Measurements from ENCODE around the gene SQSTM1. TPM values are rescaled to one million over a fixed set of nuclear protein-coding genes. Genes with fewer than 3 reads are reported as not detected.

Gene SQSTM1
- total RNA-seq, 1 experiment from 2014 or later: 184 TPM

GRCh38 chr5:179798771-179799643, 21.7 kb upstream of the SQSTM1 start:
- H3K27me3 ChIP-seq (ENCODE audit: control insufficient read depth, insufficient read depth, low read length): no peaks in the 10 kb centered on the region
- no peak for DNase-seq
- H3K4me3 ChIP-seq (ENCODE audit: insufficient read depth, low read depth, low read length): no peak overlapping the region
- peaks cover 16% of the 10 kb centered on the region for H3K36me3 ChIP-seq (replicated peaks; ENCODE audit: control insufficient read depth, insufficient read depth, low read length)

DNA sequence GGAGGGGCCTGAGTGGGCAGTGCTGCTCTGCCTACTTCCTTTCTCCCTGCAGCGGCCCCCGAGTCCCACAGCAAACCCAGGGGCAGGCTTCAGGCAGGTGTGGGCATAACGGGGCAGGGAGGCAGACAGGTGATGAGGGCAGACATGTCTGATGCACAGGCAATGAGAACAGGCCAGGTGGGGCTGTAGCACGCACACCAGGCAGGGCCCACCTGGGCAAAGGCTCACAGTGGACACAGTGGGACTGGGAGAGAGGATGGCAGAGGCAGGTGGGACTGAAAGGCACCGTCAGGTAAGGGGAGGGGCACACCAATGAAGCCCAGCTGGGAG, 21.1 kb upstream of the SQSTM1 start:
- H3K4me3 ChIP-seq (ENCODE audit: insufficient read depth, low read depth, low read length): no peak overlapping the region
- H3K36me3 ChIP-seq (replicated peaks; ENCODE audit: control insufficient read depth, insufficient read depth, low read length): peaks cover 16% of the 10 kb centered on the region
- no peak for DNase-seq
- no peaks in the 10 kb centered on the region for H3K27me3 ChIP-seq (ENCODE audit: control insufficient read depth, insufficient read depth, low read length)

DNA sequence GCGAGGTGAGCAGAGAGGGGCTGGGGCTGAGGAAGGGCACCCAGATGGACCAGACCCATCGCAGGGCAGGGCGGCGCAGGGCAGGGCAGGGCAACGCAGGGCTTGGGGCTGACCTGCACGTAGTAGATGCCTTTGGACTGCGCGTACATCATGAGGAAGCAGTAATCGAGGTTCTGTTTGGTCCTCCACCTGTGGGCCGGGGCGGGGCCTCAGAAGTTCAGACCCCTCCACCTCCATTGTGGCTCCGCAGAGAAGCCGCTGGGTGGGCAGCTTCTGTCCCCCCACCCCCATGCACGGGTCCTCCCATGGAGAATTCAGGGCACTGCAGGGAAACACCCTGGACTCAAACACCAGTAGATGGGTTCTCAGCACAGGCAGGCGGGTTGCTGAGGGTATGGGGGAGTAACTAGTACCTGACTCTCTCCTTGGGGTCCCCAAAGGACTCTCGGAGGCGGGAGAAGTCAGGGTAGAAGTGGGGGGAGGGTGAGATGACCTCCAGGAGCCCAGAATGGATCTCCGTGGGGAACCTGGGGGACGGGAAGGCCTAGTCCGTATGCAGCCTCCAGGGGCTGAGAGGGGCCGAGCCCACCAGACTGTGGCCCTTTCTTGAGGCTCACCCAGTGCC, 20.5 kb upstream of the SQSTM1 start:
- no peak for DNase-seq
- Histone ChIP-seq H3K4me3 (ENCODE audit: insufficient read depth, low read depth, low read length) (no peak overlapping the region), H3K27me3 (ENCODE audit: control insufficient read depth, insufficient read depth, low read length) (no peaks in the 10 kb centered on the region), H3K36me3 (replicated peaks; ENCODE audit: control insufficient read depth, insufficient read depth, low read length) (peaks cover 16% of the 10 kb centered on the region)

DNA sequence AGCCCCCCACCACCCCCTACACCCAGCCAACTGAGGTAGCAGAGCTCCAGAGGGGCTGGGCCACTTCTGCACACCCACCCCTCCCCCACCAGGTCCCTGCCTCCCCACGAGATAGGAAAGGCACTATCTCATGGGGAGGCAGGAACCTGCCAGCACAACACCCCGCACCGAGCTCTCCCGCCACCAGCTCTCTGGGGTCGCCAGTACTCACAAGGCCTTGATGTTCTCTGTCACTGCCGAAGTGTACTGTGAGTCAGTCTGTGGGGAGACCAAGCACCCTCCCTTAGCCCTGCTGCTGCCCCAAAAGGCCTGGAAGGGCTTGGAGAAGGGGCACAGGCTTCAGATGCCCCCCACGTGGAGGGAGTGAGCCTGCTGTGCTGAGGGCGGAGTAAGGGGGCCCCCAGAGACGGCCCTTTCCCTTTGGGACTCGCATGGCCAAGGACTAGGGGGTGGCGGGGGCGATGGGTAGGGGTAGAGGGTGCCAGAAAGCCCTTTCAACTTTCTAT, 20.0 kb upstream of the SQSTM1 start:
- Histone ChIP-seq H3K27me3 (ENCODE audit: control insufficient read depth, insufficient read depth, low read length) (no peaks in the 10 kb centered on the region), H3K36me3 (replicated peaks; ENCODE audit: control insufficient read depth, insufficient read depth, low read length) (peaks cover 16% of the 10 kb centered on the region), H3K4me3 (ENCODE audit: insufficient read depth, low read depth, low read length) (no peak overlapping the region)
- DNase-seq: no peak

DNA sequence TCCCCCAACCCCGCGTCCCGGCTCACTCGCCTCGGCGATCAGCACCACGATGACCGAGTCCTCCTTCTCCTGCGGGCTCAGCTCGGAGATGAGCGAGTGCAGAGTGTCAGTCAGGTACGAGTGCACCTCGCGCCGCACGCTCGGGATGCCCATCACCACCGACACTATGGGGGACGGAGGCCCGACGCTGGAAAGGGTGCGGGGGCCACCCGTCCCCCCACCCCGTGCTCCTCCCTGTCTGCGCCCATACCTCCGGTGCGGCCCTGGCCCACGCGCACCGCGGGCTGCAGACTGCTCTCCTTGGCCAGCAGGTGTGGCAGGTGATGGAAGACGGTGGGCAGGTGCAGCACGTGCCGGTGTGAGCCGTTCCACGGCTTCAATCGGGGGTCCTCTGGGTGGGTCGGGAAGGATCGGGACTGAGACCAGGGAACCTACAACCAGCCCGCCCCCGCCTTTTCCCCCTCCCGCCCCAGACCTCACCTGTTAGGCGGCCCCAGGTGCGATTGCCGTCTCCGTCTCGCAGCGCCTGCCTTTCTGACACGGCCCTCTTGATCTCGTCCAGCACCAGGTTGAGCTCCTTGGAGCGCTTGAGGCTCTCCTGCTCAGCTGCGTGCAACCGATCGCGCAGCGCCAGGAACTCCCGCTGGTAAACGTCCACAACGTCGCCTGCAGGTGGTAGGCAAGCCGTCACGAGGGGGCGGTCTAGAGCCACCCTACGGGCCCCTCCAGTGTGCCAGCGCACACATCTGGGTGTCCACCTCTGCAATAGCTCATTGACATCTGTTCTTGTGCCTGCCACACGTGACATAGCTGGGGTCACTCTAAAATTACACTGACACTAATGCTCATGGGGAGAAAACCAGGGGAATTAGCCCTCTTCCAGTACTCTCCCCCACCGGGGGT, 19.1 kb upstream of the SQSTM1 start:
- peak; percentile 94 for DNase-seq
- no peaks in the 10 kb centered on the region for H3K27me3 ChIP-seq (ENCODE audit: control insufficient read depth, insufficient read depth, low read length)
- H3K4me3 ChIP-seq (ENCODE audit: insufficient read depth, low read depth, low read length): no peak overlapping the region
- H3K36me3 ChIP-seq (replicated peaks; ENCODE audit: control insufficient read depth, insufficient read depth, low read length): peaks cover 16% of the 10 kb centered on the region

- Histone ChIP-seq H3K36me3 (replicated peaks; ENCODE audit: control insufficient read depth, insufficient read depth, low read length) (peaks cover 14% of the 10 kb centered on the region), H3K4me3 (ENCODE audit: insufficient read depth, low read depth, low read length) (no peak overlapping the region), H3K27me3 (ENCODE audit: control insufficient read depth, insufficient read depth, low read length) (no peaks in the 10 kb centered on the region)
- no peak for DNase-seq
Observed at GRCh38 chr5:179802207-179802883, 18.4 kb upstream of the SQSTM1 start.

DNA sequence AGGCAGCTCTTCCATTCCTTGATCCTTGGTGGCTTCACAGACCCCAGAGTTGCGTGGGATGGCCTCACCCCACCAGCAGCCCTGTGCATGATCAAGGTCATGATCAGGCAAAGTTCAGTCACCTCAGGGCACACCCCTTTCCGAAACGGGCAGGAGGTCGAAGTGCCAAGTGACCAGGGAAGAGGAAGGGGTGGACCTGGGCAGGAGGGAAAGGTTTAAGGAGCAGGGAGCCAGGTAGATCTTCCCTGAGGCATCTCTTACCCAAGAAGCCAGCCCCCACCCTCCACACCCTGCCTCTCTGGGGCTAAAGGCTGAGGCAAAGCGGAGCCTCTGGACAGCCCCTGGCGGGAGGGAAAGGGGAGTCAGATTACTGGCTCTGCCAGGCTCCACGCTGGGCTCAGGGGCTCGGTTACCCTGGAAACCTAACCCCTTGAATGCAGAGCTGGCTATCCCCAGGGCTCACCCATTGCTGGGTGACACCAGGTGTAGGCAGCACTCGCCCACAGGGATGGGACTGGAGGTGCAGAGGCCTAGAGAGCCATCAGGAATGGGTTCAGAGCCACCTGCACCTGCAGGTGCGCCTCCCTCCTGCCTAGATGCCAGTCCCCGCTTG, 17.6 kb upstream of the SQSTM1 start:
- peaks cover 13% of the 10 kb centered on the region for H3K36me3 ChIP-seq (replicated peaks; ENCODE audit: control insufficient read depth, insufficient read depth, low read length)
- no peaks in the 10 kb centered on the region for H3K27me3 ChIP-seq (ENCODE audit: control insufficient read depth, insufficient read depth, low read length)
- H3K4me3 ChIP-seq (ENCODE audit: insufficient read depth, low read depth, low read length): no peak overlapping the region
- peak; percentile 88 for DNase-seq

- Histone ChIP-seq H3K27me3 (ENCODE audit: control insufficient read depth, insufficient read depth, low read length) (no peaks in the 10 kb centered on the region), H3K4me3 (ENCODE audit: insufficient read depth, low read depth, low read length) (no peak overlapping the region), H3K36me3 (replicated peaks; ENCODE audit: control insufficient read depth, insufficient read depth, low read length) (peaks cover 7% of the 10 kb centered on the region)
- peak; percentile 76 for DNase-seq
Observed at GRCh38 chr5:179803651-179804554, 16.8 kb upstream of the SQSTM1 start.

DNA sequence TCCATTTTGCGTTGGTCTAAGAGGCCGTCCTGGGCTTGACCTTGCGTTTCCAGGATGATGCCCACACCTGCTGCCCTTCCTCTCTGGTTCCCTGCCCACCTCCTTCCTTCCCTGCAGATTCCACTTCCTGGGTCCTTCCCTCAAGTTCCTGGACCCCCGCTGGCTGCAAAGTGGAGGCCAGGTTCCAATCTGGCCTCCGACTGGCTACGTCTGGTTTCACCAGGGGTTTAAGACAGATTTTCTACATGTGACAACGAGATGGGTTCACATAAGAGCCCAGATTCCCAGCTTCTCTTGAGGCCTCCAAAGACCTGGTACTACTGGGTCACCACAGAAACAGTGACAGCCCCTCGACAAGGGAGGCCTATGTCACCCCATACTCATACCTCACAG, 16.2 kb upstream of the SQSTM1 start:
- H3K36me3 ChIP-seq (replicated peaks; ENCODE audit: control insufficient read depth, insufficient read depth, low read length): peaks cover 2% of the 10 kb centered on the region
- H3K27me3 ChIP-seq (ENCODE audit: control insufficient read depth, insufficient read depth, low read length): no peaks in the 10 kb centered on the region
- H3K4me3 ChIP-seq (ENCODE audit: insufficient read depth, low read depth, low read length): no peak overlapping the region
- no peak for DNase-seq

DNA sequence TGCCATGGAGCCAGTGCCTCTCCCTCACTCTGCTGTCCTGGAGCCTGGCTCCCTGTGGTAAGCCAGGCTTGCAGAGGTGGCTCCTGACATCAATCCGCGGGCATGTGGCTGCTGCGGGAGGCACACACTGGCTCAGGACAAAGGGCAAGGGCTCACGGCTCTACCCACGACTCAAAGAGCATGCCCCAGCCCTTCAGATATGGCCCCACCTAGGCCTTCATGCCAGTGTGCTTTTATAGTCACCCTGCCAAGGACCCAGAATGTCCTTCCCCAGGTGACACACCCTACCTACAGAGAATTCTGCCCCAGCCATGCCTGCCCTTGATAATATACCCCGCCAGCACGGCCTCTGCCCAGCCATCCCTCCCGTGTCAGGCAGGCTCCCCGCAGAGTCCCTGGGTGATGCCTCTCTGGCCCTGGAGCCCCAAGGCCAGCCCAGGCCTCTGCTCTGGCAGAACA, 15.6 kb upstream of the SQSTM1 start:
- H3K27me3 ChIP-seq (ENCODE audit: control insufficient read depth, insufficient read depth, low read length): no peaks in the 10 kb centered on the region

DNA sequence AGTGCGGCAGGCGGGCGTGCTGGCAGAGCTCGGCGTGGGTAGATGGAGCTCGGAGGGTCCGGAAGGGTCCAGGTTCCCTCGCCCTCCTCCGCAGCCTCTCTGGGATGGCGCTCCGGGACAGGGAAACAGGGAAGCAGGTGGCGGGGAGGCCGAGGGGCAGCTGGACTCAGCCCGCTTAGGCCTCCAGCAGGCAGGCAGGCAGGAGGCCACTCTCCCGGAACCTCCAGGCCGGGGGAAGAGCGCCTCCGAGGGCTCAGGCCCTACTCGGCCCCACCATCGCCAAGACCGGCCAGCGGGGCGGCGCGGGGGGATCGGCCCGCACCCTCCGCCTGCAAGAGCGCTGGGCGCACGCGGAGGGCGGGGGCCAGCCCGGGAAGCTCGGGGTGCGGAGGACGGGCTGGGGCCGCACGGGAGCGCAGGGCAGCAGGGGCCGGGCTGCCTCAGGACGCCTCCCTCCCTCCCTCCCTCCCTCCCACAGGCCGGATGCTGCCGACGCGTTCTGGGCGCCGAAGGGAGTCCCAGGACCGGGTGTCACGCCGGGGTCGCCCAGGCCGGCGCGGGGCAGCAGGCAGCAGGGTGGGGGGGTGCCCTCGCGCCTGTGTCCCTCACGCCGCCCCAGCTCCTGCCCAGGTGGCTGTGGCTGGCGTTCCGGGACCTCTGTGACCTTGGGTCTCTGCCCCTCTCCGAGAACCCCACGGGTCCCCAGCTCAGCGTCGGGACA, 15.0 kb upstream of the SQSTM1 start:
- H3K4me3 ChIP-seq (ENCODE audit: insufficient read depth, low read depth, low read length): peak overlapping the region; percentile 85
- peak; percentile 88 for DNase-seq
- H3K36me3 ChIP-seq (replicated peaks; ENCODE audit: control insufficient read depth, insufficient read depth, low read length): no peaks in the 10 kb centered on the region; the same call in 1 of the 2 replicates
- no peaks in the 10 kb centered on the region for H3K27me3 ChIP-seq (ENCODE audit: control insufficient read depth, insufficient read depth, low read length)

More for the DNA sequence above, 15.6 kb upstream of the SQSTM1 start:
- no peak for DNase-seq
- no peaks in the 10 kb centered on the region; the same call in 1 of the 2 replicates for H3K36me3 ChIP-seq (replicated peaks; ENCODE audit: control insufficient read depth, insufficient read depth, low read length)
- H3K4me3 ChIP-seq (ENCODE audit: insufficient read depth, low read depth, low read length): peak overlapping the region; percentile 85

GRCh38 chr5:179806250-179807048, 14.3 kb upstream of the SQSTM1 start, which contains the start of gene MGAT4B:
Gene MGAT4B (minus strand): TSS chr5:179806866. CDS start chr5:179806583, 283 bp downstream.
- peak; percentile 98 for DNase-seq
- H3K4me3 ChIP-seq (ENCODE audit: insufficient read depth, low read depth, low read length): peak within 1 kb of the TSS; percentile 85
- no peaks in the 10 kb centered on the region for H3K36me3 ChIP-seq (replicated peaks; ENCODE audit: control insufficient read depth, insufficient read depth, low read length)
- H3K27me3 ChIP-seq (ENCODE audit: control insufficient read depth, insufficient read depth, low read length): no peaks in the 10 kb centered on the region

All from H7 (cell line).